Measurements from ENCODE around the gene RHOC. TPM values are rescaled to one million over a fixed set of nuclear protein-coding genes. Genes with fewer than 3 reads are reported as not detected.

Gene RHOC
- total RNA-seq, 1 experiment from 2014 or later, result 154 TPM

- no TSS peak for BruUV-seq (replicated peaks)
- Histone ChIP-seq H3K9me2 (ENCODE audit: insufficient read depth) (no peaks in the 10 kb centered on the region), H4K20me1 (ENCODE audit: insufficient read depth) (no peaks in the 10 kb centered on the region), H3K9ac (ENCODE audit: low read length) (no peak overlapping the region), H3K36me3 (ENCODE audit: control insufficient read depth in 1 of 2, insufficient read depth in 2 of 2, low read length in 2 of 2) (peaks cover 0 to 10% of the 10 kb centered on the region in 2 experiments; a peak in 2 of 4 replicates), H3K27me3 (ENCODE audit: insufficient read depth, low read length) (no peaks in the 10 kb centered on the region), H3K79me2 (ENCODE audit: insufficient read depth, low read length) (0 out of 2 replicates have a peak, but pooled peaks cover 15% of the 10 kb centered on the region), H3K4me2 (ENCODE audit: low read length) (no peak overlapping the region), H3K4me1 (ENCODE audit: control insufficient read depth in 1 of 2, insufficient read depth in 2 of 2, low read length in 2 of 2) (no peaks in the 10 kb centered on the region; a peak in 1 of 4 replicates), H3K27ac (ENCODE audit: low read depth, low read length) (no peak overlapping the region), H3K9me3 (ENCODE audit: control insufficient read depth in 1 of 2, insufficient read depth in 1 of 2, low read depth in 1 of 2, low read length in 2 of 2) (no peaks in the 10 kb centered on the region), H2AFZ (ENCODE audit: low read depth, low read length, poor library complexity, severe bottlenecking) (no peak overlapping the region), H3K4me3 (replicated peaks in 1 of 2; ENCODE audit: low read depth in 1 of 2, low read length in 2 of 2) (no peak overlapping the region)
- ChIA-PET POLR2A (no interaction called here), RAD21 (ENCODE audit: low non-redundant PET in 1 of 2, low total read pairs in 2 of 2, uncharacterized antibody in 2 of 2, unreplicated experiment in 2 of 2) (no interaction called here), CTCF (no interaction called here)
- intact Hi-C loops (cut with micrococcal nuclease), result no loop called here
- TF ChIP-seq CBX3 (IDR thresholded peaks at IDR 0.05; ENCODE audit: low read depth) (no peak), ELF1 (IDR thresholded peaks at IDR 0.05; ENCODE audit: borderline replicate concordance, low read depth) (no peak), MAX (IDR thresholded peaks at IDR 0.05) (no peak), JUND (IDR thresholded peaks at IDR 0.05) (no peak), SRF (IDR thresholded peaks at IDR 0.05; ENCODE audit: low read depth) (no peak), EZH2phosphoT487 (IDR thresholded peaks at IDR 0.05; ENCODE audit: borderline replicate concordance) (no peak), ZBTB33 (IDR thresholded peaks at IDR 0.05; ENCODE audit: extremely low read depth, insufficient replicate concordance, low read length) (no peak), ZFX (IDR thresholded peaks at IDR 0.05) (no peak), POLR2A (IDR thresholded peaks at IDR 0.05; ENCODE audit: borderline replicate concordance, extremely low read depth, insufficient read depth, insufficient read length) (no peak), SIN3A (IDR thresholded peaks at IDR 0.05; ENCODE audit: low read depth) (no peak), FOSL1 (IDR thresholded peaks at IDR 0.05; ENCODE audit: low read depth) (no peak), TCF7L2 (IDR thresholded peaks at IDR 0.05; ENCODE audit: borderline replicate concordance, extremely low read depth, insufficient read depth, insufficient read length) (no peak), SP1 (IDR thresholded peaks at IDR 0.05; ENCODE audit: low read depth) (no peak), YY1 (IDR thresholded peaks at IDR 0.05; ENCODE audit: extremely low read depth, insufficient replicate concordance, low read depth, low read length) (no peak), EZH2 (IDR thresholded peaks at IDR 0.05) (no peak), CEBPB (IDR thresholded peaks at IDR 0.05; ENCODE audit: low read depth) (no peak), CTCF (IDR thresholded peaks at IDR 0.05 in 2 of 3, conservative IDR thresholded peaks at IDR 0.05 in 1 of 3; ENCODE audit: borderline replicate concordance in 1 of 3, insufficient read depth in 1 of 3, low read depth in 2 of 3, low read length in 2 of 3) (no peak)
- TF ChIP-seq, protein P1, sequence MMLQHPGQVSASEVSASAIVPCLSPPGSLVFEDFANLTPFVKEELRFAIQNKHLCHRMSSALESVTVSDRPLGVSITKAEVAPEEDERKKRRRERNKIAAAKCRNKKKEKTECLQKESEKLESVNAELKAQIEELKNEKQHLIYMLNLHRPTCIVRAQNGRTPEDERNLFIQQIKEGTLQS (IDR thresholded peaks at IDR 0.05), result no peak
- 0 out of 2 replicates have a peak, but pooled peaks have one; percentile 14 for ATAC-seq
- no peak for DNase-seq (ENCODE audit: low read depth, low spot score)
Observed at GRCh38 chr1:112686835-112687234, 20.1 kb downstream of the RHOC start.

All from HCT116 (cell line).